NCI-H146 treated with DMSO at 0.1 percent for 48 hours (cell line): ENCODE results near the gene ADAM11.
A peak's percentile ranks its signal among the peaks of the same experiment; 100 is the strongest.
"Not testable (repeated sequence)": the region's sequence is repeated elsewhere in the genome, so short reads cannot be mapped to it uniquely, and the experiment has no call there.

Experiments used
- DNase-seq: peaks from one replicate; lab custom pipeline; 2025; ENCODE audit not compliant: unreplicated experiment; lab: John Stamatoyannopoulos, UW

The ADAM11 gene

DNA sequence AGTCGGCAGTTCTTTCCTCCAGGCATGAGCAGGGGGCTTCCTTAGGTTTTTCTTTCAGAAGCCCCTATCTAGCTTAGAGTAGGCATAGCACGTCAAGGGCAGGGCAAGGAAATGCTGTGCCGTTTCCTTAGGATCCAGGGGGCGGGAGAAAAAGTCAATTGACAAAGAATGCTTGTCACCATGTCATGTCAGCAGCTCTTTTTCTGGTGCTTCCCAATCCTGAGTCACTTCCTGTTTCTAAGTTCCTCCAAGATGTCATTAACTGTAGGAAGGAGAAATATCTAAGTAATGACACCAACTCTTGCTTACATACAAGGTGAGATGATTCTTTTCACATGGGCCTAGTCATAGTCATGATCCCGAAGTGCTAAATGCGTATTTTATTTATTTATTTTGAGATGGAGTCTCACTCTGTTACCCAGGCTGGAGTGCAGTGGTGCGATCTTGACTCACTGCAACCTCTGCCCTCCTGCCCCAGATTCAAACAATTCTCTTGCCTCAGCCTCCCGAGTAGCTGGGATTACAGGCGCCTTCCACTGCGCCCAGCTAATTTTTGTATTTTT lies 36.1 kb downstream of the ADAM11 start:
- DNase-seq = no peak

DNA sequence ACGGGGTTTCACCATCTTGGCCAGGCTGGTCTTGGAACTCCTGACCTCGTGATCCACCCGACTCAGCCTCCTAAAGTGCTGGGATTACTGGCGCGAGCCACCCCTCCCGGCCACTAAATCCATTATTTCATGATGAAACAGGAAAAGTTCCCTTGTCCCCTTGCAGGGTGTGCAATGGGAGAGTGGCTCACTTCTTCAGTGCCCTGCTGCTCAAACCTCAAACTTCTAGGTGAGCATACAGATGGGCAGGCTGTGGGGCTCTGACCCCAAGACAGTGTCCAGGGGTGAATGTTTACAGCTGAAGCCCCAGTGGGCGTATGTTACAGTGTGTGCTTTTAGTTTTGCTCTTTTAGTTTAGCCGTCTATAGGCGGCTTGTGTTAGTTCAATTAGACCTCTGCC lies 36.6 kb downstream of the ADAM11 start:
- no peak for DNase-seq

DNA sequence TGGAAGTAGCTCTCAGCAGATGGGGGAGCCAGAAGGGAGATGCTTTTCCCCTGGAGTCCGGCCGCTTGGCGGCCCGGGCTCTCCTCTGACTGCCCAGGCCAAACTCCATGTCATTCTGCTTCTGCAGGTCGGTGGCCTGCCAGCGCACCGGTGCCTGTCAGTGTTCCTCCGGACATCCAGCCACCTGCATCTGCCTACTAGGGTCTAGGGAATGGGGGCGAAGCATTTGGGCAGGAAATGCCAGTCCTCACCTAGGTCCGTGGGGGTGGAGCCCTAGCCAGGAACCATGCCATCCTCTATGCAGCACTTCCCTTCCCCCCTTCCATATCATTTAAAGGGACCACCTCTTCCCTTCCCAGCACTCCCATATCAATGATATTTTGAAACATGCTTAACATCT lies 37.1 kb downstream of the ADAM11 start:
- no peak for DNase-seq

DNA sequence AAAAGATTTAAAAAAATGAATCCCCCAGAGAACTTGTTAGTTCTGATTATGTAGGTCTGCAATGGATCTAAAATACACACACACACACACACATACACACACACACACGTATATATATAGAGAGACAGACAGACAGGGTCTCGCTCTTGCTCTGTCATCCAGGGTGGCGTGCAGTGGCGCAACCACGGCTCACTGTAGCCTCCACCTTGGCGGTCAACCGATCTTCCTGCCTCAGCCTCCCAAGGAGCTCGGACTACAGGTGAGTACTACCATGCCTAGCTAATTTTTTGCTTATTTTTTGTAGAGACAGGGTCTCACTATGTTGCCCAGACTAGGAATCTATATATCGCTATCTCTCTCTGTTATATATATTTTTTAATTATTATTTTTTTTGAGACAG lies 37.9 kb downstream of the ADAM11 start:
- DNase-seq = no peak

DNA sequence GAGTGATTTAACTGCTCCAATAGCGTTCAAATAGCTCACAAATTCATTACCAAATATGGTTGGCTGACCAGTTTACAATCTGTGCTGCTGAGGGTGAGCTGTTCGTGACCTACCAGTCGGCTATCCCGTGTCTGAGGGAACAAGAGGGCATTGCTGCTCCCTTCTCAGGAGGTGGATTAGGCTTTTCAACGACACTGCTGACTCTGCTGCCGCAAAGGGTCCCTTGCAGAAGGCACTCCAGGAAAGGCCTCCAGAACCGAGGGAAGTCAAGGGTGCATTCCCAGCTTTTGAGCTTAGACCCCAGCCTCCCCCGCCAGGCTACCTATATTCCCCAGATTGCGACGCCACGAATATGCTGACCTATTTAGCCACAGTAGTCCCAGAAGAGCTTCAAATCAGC lies 39.0 kb downstream of the ADAM11 start:
- DNase-seq = no peak

DNA sequence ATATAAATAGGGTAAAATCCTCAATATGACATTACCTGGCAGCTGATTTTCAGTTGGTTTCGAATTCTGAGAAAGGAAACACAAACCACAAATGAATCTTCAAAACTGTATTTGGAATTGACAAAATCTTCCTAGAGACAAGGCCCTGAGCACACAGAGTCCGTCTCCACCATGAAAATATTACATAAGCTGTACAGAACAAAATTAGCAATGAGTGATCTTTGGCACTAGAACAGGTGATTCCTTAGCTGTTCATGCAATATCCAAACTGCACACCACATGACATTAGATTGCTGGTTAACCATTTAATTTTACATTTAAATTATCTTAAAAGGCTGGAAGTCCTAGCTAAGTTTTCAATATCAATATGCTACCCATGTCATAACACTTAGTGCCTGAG lies 39.6 kb downstream of the ADAM11 start:
- no peak for DNase-seq

DNA sequence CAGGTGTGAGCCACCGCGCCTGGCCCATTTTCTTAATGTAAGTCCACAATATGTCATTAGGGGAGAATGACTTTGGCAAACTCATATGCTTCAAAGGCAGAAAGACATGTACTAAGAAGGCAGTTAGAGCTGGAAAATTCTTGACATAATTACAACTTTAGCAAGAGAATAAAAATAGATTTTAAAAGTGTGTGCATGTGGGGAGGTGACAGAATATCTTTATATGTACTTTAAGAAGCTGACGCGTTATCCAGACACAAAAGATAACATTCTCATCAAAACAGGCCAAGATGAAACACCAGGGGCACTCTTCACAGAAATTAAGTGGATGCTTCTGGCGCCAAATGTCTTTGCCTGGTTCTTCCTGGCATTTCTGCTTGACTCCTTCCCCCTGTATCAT lies 43.1 kb downstream of the ADAM11 start:
- DNase-seq = no peak

DNA sequence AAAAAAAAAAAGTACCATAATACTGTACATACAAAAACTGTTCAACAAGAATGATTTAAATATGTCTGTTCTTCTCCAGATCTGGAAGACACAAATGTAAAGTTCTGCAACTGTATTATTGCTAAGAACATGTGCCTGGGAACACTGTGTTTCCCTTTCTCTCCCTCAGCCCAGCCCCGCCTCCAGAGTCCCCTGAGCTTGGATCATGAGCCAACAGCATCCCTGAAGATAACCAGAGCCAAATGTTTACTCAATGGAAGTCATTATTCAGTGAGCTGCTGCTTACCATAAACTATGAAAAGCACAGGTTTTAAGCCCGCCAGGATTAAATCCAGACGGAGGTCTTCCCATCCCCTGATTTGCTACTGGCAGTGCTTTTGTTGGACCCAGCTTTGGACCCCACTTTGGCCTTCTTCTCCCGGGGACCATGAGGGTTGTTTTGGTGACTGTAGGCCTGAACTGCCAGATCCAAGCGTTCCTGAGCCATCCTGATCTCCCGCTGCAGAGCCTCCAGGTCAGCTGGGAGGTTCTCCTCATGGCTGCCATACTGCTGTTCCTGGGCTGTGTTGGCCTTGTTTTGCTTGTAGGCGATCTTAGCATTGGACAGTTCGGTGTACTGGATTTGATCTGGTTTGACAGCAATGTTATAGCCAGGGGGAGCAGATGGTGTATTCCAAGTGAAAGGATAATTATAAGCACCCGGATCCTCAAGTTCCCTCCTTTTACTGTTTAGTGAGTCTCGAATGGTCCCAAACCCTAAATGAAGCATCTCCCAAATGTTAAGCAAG lies 45.7 kb downstream of the ADAM11 start:
- no peak for DNase-seq

DNA sequence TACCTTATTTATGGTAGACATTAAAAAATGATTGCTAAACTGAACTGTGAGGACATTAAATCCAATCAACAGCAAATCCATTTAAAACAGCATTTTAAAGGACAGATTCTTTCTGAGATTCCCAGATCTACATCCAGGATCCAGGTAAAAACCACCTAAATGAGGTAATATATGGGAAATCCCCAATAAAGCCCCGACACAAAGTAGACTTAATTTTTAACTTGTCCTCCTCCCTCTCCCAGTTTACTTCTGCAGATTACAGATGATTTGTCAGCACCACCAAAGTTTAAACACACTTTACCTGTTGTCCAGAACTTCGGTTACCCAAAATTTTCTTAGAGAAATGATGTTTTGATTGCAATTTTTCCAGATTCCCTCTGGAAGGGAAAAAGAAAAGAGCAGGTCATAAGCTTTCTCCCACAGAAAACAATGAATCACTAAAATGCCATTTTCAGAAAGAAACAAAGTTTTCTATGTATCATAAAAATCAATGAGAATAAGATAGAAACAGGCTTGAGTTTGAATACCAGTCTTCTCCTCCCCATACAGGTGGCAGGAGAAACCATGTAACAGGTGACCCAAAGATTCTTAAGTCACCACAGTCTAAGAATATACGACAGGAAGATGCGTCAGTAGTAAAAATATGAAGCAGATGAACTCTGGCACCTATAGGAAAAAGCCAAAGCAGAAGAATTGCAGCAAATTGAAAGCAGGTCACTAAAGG lies 48.5 kb downstream of the ADAM11 start:
- DNase-seq = no peak

DNA sequence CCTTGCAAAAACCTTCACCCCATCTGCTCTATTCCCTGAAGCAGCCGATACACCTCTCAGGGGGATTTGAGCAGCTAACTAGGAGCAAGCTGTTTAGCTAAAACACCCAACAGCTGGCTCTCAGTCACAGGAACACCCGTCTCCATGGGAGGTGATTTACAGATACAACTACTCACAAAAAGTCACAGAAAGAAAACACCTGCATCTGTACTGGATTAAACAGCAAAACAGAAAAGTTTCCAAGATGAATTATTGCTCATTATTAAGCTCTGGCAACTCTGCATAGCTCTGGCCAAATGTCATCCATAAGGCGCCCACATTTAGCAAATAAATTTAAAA lies 49.0 kb downstream of the ADAM11 start:
- DNase-seq = no peak

DNA sequence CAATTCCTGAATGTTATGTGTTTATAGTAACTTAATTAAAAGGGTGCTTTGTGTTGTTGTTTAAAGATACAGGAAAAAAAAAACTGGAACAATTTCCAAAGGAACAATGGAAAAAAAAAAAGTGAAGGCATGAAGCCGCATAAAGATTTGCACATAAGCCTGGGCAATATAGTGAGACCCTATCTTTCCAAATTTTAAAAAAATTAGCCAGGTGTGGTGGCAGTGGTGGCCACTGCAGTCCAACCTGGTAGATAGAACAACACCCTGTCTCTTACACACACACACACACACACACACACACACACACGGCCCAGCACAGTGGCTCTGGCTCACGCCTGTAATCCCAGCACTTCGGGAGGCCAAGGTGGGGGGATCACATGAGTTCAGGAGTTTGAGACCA lies 49.4 kb downstream of the ADAM11 start:
- no peak for DNase-seq

DNA sequence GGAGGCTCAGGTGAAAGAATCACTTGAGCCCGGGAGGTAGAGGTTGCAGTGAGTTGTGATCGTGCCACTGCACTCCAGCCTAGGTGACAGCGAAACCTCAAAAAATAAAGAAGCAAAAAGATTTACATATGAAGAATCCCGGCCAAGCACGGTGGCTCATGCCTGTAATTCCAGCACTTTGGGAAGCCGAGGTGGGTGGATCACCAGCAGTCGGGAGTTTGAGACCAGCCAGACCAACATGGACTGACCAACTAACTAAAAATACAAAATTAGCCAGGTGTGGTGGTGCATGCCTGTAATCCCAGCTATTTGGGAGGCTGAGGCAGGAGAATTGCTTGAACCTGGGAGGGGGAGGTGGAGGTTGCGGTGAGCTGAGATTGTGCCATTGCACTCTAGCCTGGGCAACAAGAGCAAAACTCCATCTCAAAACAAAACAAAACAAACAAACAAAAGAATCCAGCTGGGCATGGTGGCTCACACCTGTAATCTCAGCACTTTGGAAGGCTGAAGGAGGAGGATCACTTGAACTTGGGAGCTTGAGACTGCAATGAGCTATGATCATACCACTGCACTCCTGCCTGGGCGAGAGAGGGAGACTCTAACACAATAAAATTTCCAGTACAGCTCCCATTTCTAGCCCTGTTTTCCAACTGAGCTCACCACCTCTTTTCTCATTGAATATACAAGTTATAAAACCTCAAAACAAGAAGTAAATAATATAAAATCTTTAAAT lies 50.0 kb downstream of the ADAM11 start:
- not testable (repeated sequence) for DNase-seq

DNA sequence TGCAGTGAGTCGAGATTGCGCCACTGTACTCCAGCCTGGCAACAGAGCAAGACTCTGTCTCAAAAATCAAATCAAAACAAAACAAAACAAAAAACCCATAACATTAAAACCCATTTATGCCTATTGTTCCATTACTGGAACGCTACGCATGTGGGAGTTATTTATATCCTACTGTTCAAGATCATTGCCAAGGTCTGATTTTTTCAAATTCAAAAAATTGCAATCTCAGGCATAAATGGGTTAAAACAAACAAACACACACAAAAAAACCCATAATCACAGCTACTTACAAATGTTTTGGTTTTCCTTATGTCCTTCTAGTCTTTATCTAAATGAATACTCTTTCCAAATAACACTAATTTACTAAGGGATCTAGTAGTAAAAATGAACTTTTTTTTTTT lies 53.5 kb downstream of the ADAM11 start:
- DNase-seq = no peak

DNA sequence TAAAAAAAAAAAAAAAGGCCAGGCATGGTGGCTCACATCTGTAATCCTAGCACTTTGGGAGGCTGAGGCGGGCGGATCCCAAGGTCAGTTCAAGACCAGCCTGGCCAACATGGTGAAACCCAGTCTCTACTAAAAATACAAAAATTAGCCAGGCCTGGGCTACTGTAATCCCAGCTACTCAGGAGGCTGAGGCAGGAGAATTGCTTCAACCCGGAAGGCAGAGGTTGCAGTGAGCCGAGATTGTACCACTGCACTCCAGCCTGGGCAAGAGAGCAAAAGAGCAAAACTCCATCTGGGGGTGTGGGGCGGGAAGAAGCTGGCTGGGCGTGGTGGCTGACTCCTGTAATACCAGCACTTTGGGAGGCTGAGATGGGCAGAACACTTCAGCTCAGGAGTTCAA lies 59.7 kb downstream of the ADAM11 start:
- DNase-seq = not testable (repeated sequence)

DNA sequence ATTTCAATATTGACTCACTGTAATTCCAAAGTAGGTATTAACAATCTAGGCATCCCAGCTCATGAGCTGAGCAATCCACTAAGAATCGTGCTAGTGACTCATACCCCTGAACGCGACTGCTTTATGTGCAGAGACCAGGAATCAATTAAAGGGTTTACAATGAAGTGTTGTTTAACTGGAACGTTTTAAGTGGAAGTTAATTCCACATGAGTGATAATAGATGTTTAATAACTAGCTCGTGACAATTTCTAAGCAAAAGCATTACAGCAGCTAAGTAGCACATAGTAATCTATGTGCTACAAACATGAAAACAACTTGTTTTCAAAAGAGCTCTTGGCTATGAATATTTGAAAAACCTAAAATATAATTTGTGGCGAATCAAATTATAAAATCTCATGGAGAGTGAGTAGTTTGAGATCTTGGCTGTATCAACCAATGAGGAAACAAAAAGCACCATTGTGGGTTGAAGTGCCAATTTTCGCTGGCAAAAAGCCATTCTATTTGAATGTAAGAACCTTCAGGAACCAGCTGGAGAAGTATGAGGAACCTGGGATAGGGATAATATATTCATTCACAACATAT lies 61.9 kb downstream of the ADAM11 start:
- peak; percentile 89 for DNase-seq

DNA sequence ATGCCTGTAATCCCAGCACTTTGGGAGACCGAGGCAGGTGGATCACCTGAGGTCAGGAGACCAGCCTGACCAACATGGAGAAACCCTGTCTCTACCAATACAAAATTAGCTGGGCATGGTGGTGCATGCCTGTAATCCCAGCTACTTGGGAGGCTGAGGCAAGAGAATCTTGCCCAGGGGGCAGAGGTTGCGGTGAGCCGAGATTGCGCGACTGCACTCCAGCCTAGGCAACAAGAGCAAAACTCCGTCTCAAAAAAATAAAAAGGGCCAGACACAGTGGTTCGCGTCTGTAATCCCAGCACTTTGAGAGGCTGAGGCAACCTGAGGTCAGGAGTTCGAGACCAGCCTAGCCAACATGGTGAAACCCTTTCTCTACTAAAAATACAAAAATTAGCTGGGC lies 66.4 kb downstream of the ADAM11 start:
- not testable (repeated sequence) for DNase-seq

DNA sequence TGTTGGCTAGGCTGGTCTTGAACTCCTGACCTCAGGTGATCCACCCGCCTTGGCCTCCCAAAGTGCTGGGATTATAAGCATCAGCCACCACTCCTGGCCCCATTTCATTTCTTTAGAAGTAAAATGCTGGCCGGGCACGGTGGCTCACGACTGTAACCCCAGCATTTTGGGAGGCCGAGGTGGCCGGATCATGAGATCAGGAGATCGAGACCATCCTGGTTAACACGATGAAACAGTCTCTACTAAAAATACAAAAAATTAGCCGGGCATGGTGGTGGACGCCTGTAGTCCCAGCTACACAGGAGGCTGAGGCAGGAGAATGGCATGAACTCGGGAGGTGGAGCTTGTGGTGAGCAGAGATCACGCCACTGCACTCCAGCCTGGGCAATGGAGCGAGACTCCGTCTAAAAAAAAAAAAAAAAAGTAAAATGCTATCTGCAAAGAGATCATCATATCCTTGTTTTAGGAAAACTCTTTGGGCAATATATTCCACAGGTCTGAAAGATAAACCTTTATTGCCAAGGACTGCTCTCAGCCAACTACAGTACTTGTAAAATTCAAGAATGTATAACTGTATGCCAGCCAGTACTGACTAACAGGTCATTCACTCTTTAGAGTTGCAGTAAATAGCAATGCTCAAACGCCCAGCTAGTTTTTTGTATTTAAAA lies 67.5 kb downstream of the ADAM11 start:
- DNase-seq = no peak

DNA sequence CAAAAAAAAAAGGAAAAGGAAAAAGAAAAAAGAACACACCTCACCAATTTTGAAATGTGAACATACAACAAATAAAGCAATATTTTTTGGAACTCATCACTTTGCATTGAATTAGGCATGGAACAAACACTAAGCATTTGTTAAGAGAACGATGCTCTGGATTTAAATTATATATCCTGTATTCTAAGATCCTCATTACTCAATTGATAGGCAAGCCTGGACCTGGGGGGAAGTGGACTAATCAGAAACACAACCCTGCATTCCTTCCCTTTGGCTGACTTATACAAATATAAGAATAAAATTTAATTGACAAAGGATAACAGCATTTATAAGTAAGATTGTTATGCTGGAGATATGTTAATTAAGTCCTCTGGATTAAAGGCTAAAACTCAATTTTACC lies 69.1 kb downstream of the ADAM11 start:
- DNase-seq = no peak

DNA sequence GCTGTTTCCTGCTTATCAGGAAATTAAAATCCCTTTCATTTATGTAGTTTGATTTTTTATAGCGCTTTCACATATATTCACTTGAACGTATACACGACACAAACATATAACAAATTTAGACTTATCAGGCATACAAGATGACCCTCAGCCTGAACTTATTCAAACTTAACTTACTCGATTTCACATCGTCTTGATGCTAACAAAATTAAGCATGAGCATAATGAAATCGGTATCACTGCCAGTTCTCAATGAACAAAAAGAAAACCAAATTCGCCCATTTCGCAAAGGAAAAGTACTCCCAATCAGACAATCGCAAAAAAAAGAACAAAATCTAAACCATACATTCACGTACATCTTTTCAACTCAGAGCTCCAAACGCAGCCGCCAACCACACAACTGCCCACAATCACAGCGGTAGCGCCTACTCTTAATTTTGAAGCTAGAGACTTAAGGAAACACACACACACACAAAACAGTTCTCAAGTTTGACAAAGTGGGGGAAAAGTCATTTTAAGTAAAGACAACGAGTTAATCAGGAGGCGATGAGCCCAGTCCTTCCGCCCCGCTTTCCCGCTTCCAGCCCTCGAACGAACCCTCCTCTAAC lies 70.2 kb downstream of the ADAM11 start:
- no peak for DNase-seq

DNA sequence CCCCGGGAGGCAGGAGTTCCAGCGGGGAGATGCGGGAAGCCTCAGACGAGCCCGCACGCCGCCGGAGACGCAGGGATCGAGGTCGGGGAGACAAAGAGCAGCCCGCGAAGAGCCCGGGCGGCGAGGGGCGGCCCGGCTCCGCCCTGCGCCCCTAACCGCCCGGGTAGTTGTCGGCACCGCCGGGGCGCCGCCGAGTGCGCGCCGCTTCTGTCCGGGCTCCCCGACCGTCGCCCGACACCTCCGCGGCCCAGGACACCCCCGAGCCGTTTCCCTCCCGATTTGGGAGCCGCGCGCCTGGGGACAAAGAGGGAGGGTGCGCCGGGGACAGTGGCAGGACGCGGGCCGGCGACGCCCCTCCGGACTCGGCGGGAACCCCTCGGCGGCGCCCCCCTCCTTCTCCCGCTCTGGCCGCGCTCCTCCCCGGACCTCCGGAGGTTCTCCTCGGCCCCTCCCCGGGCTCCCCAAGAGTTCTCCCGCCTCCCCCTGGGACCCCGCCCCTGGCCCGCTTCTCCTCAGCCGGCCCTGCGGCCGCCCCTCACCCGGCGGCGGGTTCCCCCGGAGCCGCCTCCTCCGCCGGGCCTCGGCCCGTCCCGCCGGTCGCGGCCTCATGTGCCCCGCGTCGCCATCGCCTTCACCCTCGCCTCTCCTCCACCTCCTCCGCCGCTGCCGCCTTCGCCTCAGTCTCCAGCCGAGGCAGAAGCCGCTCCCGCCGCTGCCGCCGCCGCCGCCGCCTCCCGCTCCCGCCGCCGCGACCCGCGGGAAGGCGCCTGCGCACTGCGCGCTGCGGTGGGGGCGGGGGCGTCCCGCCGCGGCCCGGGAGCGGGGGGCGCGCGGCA lies 71.0 kb downstream of the ADAM11 start, which contains the start of gene GJC1:
Gene GJC1 (minus strand): TSS at position 765 of the 836 bp plus-strand sequence. CDS start 24,470 bp downstream, outside the sequence.
- DNase-seq = no peak
